ENCODE results near the gene FBN1. TPM values are rescaled to one million over a fixed set of nuclear protein-coding genes. Genes with fewer than 3 reads are reported as not detected.

The FBN1 gene
- total and polyA plus RNA-seq, 10 of the 15 experiments (the other 5 are each of a cell fraction or from before 2014, with no cell fraction given): 2.2 to 15.3 (median 7.0) TPM

GRCh38 chr15:48573780-48574179 is 71.7 kb downstream of the FBN1 start:
- POLR2A ChIA-PET: no interaction called here
- SMC1A ChIA-PET (ENCODE audit: uncharacterized antibody, unreplicated experiment): interaction anchor here (1.7 kb wide), 1 partner anchor 9 kb away, joined by 4 read pairs; no protein-coding TSS in a partner anchor
- BruUV-seq (replicated peaks): no TSS peak
- Histone ChIP-seq H3K4me2 (ENCODE audit: control insufficient read depth, insufficient read depth) (no peak overlapping the region), H3K27ac (ENCODE audit: control insufficient read depth, insufficient read depth) (no peak overlapping the region), H4K20me1 (ENCODE audit: control insufficient read depth, insufficient read depth) (no peaks in the 10 kb centered on the region), H3K36me3 (ENCODE audit: control insufficient read depth in 2 of 2, insufficient read depth in 2 of 2, low read length in 1 of 2) (no peaks in the 10 kb centered on the region), H3K4me1 (ENCODE audit: control insufficient read depth, insufficient read depth, low read length) (no peaks in the 10 kb centered on the region), H2AFZ (ENCODE audit: control insufficient read depth, low read depth, low read length) (no peak overlapping the region), H3K4me3 (no peak overlapping the region), H3K79me2 (ENCODE audit: control insufficient read depth, insufficient read depth, low read length) (no peaks in the 10 kb centered on the region), H3K9ac (ENCODE audit: control insufficient read depth, insufficient read depth, low read length) (no peak overlapping the region), H3K9me3 (replicated peaks; ENCODE audit: control insufficient read depth, insufficient read depth, low read length) (no peaks in the 10 kb centered on the region), H3K27me3 (replicated peaks in 1 of 2; ENCODE audit: control insufficient read depth in 2 of 2, insufficient read depth in 2 of 2, low read length in 1 of 2) (no peaks in the 10 kb centered on the region)
- FAIRE-seq (no peak), ATAC-seq (no peak), DNase-seq (ENCODE audit: low read depth, low spot score) (no peak)
- RAD21 ChIA-PET (ENCODE audit: unreplicated experiment): no interaction called here
- WGBS (ENCODE audit: insufficient coverage, insufficient replicate concordance, low lambda C conversion rate, missing lambda C conversion rate): 84% methylated on average over 4 of the region's 4 CpGs
- in situ Hi-C loops (cut with MboI) (no loop called here), intact Hi-C loops (cut with micrococcal nuclease; ENCODE audit: unreplicated experiment) (no loop called here)
- CTCF ChIA-PET: interaction anchor here (0.6 kb wide), 1 partner anchor 122 kb away, joined by 3 read pairs; no protein-coding TSS in a partner anchor
- TF ChIP-seq IRF5 (IDR thresholded peaks at IDR 0.05; ENCODE audit: borderline replicate concordance) (no peak), HDAC2 (IDR thresholded peaks at IDR 0.05) (no peak), EGR1 (IDR thresholded peaks at IDR 0.05; ENCODE audit: borderline replicate concordance in 1 of 2, low read depth in 2 of 2, low read length in 2 of 2) (no peak), TAF1 (IDR thresholded peaks at IDR 0.05; ENCODE audit: borderline replicate concordance, low read depth, low read length) (no peak), CEBPB (IDR thresholded peaks at IDR 0.05; ENCODE audit: borderline replicate concordance in 1 of 2, low read depth in 2 of 2, low read length in 2 of 2) (no peak), FOXK2 (IDR thresholded peaks at IDR 0.05) (no peak), FOS (IDR thresholded peaks at IDR 0.05; ENCODE audit: borderline replicate concordance, extremely low read depth, insufficient read length) (no peak), MYB (IDR thresholded peaks at IDR 0.05; ENCODE audit: borderline replicate concordance, low read depth, low read length) (no peak), ZNF592 (IDR thresholded peaks at IDR 0.05) (no peak), RELA (IDR thresholded peaks at IDR 0.05; ENCODE audit: borderline replicate concordance, partially characterized antibody) (no peak), HDAC6 (IDR thresholded peaks at IDR 0.05; ENCODE audit: unreplicated experiment) (no peak), ELK1 (IDR thresholded peaks at IDR 0.05; ENCODE audit: low read depth, low read length) (no peak)
